HEK293 (cell line): ENCODE data around the gene CROT.

ENCODE experiments used
- BCL11A ChIP-seq: fragments of 450-650 bp; formaldehyde crosslinking; IDR thresholded peaks from 2 replicates; pipeline ENCODE4 v1.5.1; 2016; ENCODE audit warnings: low read depth, missing biosample characterization, missing genetic modification characterization
- EGR2 ChIP-seq: fragments of 450-650 bp; formaldehyde crosslinking; IDR thresholded peaks from 2 replicates; pipeline ENCODE4 v1.5.1; 2016; ENCODE audit warnings: low read depth, missing biosample characterization, missing genetic modification characterization
- GLIS2 ChIP-seq: fragments of 450-650 bp; formaldehyde crosslinking; IDR thresholded peaks from 2 replicates; pipeline ENCODE4 v1.5.1; 2016; ENCODE audit warnings: missing biosample characterization, missing genetic modification characterization
- PRDM1 ChIP-seq: fragments of 450-650 bp; formaldehyde crosslinking; IDR thresholded peaks from 2 replicates; pipeline ENCODE4; 2016; ENCODE audit warnings: missing biosample characterization, missing genetic modification characterization
- SALL2 ChIP-seq: fragments of 450-650 bp; formaldehyde crosslinking; IDR thresholded peaks from 2 replicates; pipeline ENCODE4 v1.5.0; 2017; ENCODE audit warnings: missing biosample characterization, mild to moderate bottlenecking, missing genetic modification characterization, borderline replicate concordance
- YY2 ChIP-seq: fragments of 450-650 bp; formaldehyde crosslinking; IDR thresholded peaks from 2 replicates; pipeline ENCODE4 v1.5.1; 2016; ENCODE audit warnings: missing biosample characterization, missing genetic modification characterization
- ZBTB17 ChIP-seq: fragments of 450-650 bp; formaldehyde crosslinking; IDR thresholded peaks from 2 replicates; pipeline ENCODE4 v1.5.1; 2016; ENCODE audit warnings: missing biosample characterization, missing genetic modification characterization
- ZBTB20 ChIP-seq: fragments of 450-650 bp; formaldehyde crosslinking; IDR thresholded peaks from 2 replicates; pipeline ENCODE4 v1.5.1; 2016; ENCODE audit warnings: missing biosample characterization, missing genetic modification characterization
- ZFP37 ChIP-seq: fragments of 450-650 bp; formaldehyde crosslinking; IDR thresholded peaks from 2 replicates; pipeline ENCODE4 v1.5.1; 2016; ENCODE audit warnings: missing biosample characterization, missing genetic modification characterization
- ZNF133 ChIP-seq: fragments of 450-650 bp; formaldehyde crosslinking; IDR thresholded peaks from 2 replicates; pipeline ENCODE4 v1.5.1; 2016; ENCODE audit warnings: missing biosample characterization, missing genetic modification characterization
- ZNF184 ChIP-seq: fragments of 450-650 bp; IDR thresholded peaks from 2 replicates; pipeline ENCODE4 v1.5.1; 2018; ENCODE audit warnings: missing biosample characterization, mild to moderate bottlenecking, missing genetic modification characterization
- ZNF221 ChIP-seq: fragments of 450-650 bp; formaldehyde crosslinking; IDR thresholded peaks from 2 replicates; pipeline ENCODE4 v1.5.1; 2017; ENCODE audit warnings: missing biosample characterization, missing genetic modification characterization, borderline replicate concordance
- ZNF223 ChIP-seq: fragments of 450-650 bp; formaldehyde crosslinking; IDR thresholded peaks from 2 replicates; pipeline ENCODE4 v1.5.1; 2016; ENCODE audit warnings: missing biosample characterization, missing genetic modification characterization
- ZNF23 ChIP-seq: fragments of 450-650 bp; formaldehyde crosslinking; IDR thresholded peaks from 2 replicates; pipeline ENCODE4 v1.5.1; 2016; ENCODE audit warnings: missing biosample characterization, missing genetic modification characterization, borderline replicate concordance
- ZNF266 ChIP-seq: fragments of 450-650 bp; formaldehyde crosslinking; IDR thresholded peaks from 2 replicates; pipeline ENCODE4 v1.5.1; 2016; ENCODE audit warnings: missing biosample characterization, missing genetic modification characterization, low read depth
- ZNF311 ChIP-seq: fragments of 450-650 bp; formaldehyde crosslinking; IDR thresholded peaks from 2 replicates; pipeline ENCODE4 v1.5.1; 2017; ENCODE audit warnings: missing biosample characterization, missing genetic modification characterization, borderline replicate concordance
- ZNF324 ChIP-seq: fragments of 450-650 bp; formaldehyde crosslinking; IDR thresholded peaks from 2 replicates; pipeline ENCODE4 v1.5.1; 2016; ENCODE audit warnings: missing biosample characterization, missing genetic modification characterization
- ZNF350 ChIP-seq: fragments of 450-650 bp; formaldehyde crosslinking; IDR thresholded peaks from 2 replicates; pipeline ENCODE4 v1.5.0; 2017; ENCODE audit warnings: missing biosample characterization, mild to moderate bottlenecking, missing genetic modification characterization
- ZNF37A ChIP-seq: fragments of 450-650 bp; IDR thresholded peaks from 2 replicates; pipeline ENCODE4 v1.5.1; 2018; ENCODE audit warnings: missing biosample characterization, missing genetic modification characterization
- ZNF426 ChIP-seq: fragments of 450-650 bp; formaldehyde crosslinking; IDR thresholded peaks from 2 replicates; pipeline ENCODE4 v1.5.1; 2017; ENCODE audit warnings: missing biosample characterization, missing genetic modification characterization, mild to moderate bottlenecking, inconsistent platforms, moderate library complexity
- ZNF518A ChIP-seq: fragments of 450-650 bp; formaldehyde crosslinking; conservative IDR thresholded peaks from 2 replicates; pipeline ENCODE4 v1.5.1; 2016; ENCODE audit warnings: low read depth, missing biosample characterization, missing genetic modification characterization
- ZNF521 ChIP-seq: fragments of 450-650 bp; formaldehyde crosslinking; IDR thresholded peaks from 2 replicates; pipeline ENCODE4 v1.5.1; 2017; ENCODE audit warnings: missing biosample characterization, mild to moderate bottlenecking, missing genetic modification characterization
- ZNF558 ChIP-seq: fragments of 450-650 bp; formaldehyde crosslinking; IDR thresholded peaks from 2 replicates; pipeline ENCODE4 v1.5.1; 2016; ENCODE audit warnings: missing biosample characterization, missing genetic modification characterization
- ZNF561 ChIP-seq: fragments of 450-650 bp; IDR thresholded peaks from 2 replicates; pipeline ENCODE4 v1.5.1; 2018; ENCODE audit warnings: missing biosample characterization, missing genetic modification characterization, borderline replicate concordance
- ZNF621 ChIP-seq: fragments of 450-650 bp; formaldehyde crosslinking; IDR thresholded peaks from 2 replicates; pipeline ENCODE4 v1.5.1; 2017; ENCODE audit warnings: missing biosample characterization, missing genetic modification characterization
- ZNF629 ChIP-seq: fragments of 450-650 bp; formaldehyde crosslinking; IDR thresholded peaks from 2 replicates; pipeline ENCODE4 v1.5.1; 2017; ENCODE audit warnings: missing biosample characterization, missing genetic modification characterization
- ZNF670 ChIP-seq: fragments of 450-650 bp; formaldehyde crosslinking; IDR thresholded peaks from 2 replicates; pipeline ENCODE4 v1.5.1; 2016; ENCODE audit warnings: missing biosample characterization, missing genetic modification characterization, low read depth
- ZNF677 ChIP-seq: fragments of 450-650 bp; IDR thresholded peaks from 2 replicates; pipeline ENCODE4 v1.5.0; 2018; ENCODE audit warnings: missing biosample characterization, mild to moderate bottlenecking, missing genetic modification characterization, moderate library complexity
- ZNF701 ChIP-seq: fragments of 450-650 bp; formaldehyde crosslinking; IDR thresholded peaks from 2 replicates; pipeline ENCODE4 v1.5.1; 2016; ENCODE audit warnings: missing biosample characterization, missing genetic modification characterization
- ZNF785 ChIP-seq: fragments of 450-650 bp; formaldehyde crosslinking; IDR thresholded peaks from 2 replicates; pipeline ENCODE4 v1.5.1; 2016; ENCODE audit warnings: missing biosample characterization, missing genetic modification characterization
- ZNF792 ChIP-seq: fragments of 450-650 bp; formaldehyde crosslinking; IDR thresholded peaks from 2 replicates; pipeline ENCODE4 v1.5.1; 2016; ENCODE audit warnings: missing biosample characterization, missing genetic modification characterization
- ZNF830 ChIP-seq: fragments of 450-650 bp; IDR thresholded peaks from 2 replicates; pipeline ENCODE4 v1.5.0; 2018; ENCODE audit warnings: missing biosample characterization, missing genetic modification characterization, low read depth, mild to moderate bottlenecking, moderate library complexity
- ZXDB ChIP-seq: fragments of 450-650 bp; formaldehyde crosslinking; IDR thresholded peaks from 2 replicates; pipeline ENCODE4 v1.5.1; 2016; ENCODE audit warnings: missing biosample characterization, missing genetic modification characterization
- TF ChIP-seq, protein P1 (sequence below): fragments of 450-650 bp; formaldehyde crosslinking; IDR thresholded peaks from 2 replicates; pipeline ENCODE4 v1.5.1; 2016; ENCODE audit warnings: missing biosample characterization, missing genetic modification characterization
- TF ChIP-seq, protein P2 (sequence below): fragments of 450-650 bp; formaldehyde crosslinking; IDR thresholded peaks from 2 replicates; pipeline ENCODE4 v1.5.1; 2016; ENCODE audit warnings: missing biosample characterization, missing genetic modification characterization, borderline replicate concordance

The CROT gene

DNA sequence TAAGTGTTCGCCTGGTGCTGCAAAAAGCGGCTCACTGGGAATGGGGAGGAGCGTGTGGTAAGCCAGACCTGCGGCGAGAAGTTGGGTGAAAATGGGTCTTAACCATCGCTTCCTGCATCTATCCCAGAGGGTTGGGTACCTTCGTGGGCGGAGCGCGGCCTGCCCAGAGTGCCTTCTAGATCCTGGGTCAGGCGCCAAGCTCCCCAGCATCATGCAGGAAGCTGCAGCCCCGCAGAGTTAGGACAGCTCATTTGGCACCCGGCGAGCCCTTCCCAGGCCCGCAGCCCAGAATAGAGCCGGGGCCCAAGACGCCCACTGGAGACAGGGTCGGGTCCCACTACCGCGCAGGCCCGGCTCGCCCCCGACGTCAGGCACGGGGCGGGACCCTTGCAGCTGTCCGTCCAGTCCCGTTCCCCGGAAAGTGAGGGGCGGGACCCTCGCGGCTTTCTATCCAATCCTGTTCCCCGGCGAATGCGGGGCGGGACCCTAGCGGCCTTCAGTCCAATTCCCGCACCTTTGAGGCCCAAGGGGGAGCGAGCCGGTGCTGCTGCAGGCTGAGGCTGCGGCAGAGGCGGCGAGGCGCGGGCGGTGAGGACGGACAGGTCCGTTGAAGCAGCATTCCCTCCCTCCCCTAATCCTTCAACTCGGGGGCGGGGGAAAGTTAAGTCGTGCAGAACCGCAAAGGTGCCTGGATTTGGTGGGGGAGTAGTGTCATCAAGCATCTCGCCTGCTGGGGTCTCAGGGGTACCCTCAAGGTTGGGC lies at the start of gene CROT (continued):
- TF ChIP-seq ZNF629 (tag by site-specific recombination) (no peak), ZNF23 (tag by site-specific recombination) (no peak), ZNF266 (no peak), ZNF133 (no peak), ZNF561 (tag by site-specific recombination) (no peak), YY2 (tag by site-specific recombination) (no peak), ZXDB (tag by site-specific recombination) (peak; percentile 30; the same call in 1 of the 2 replicates), ZNF558 (tag by site-specific recombination) (no peak), ZNF785 (tag by site-specific recombination) (no peak), GLIS2 (tag by site-specific recombination) (peak; percentile 35; the same call in 1 of the 2 replicates), PRDM1 (tag by site-specific recombination) (no peak), ZNF311 (no peak), ZNF426 (no peak), BCL11A (tag by site-specific recombination) (no peak), ZNF223 (tag by site-specific recombination) (no peak), ZNF792 (tag by site-specific recombination) (no peak), ZNF621 (tag by site-specific recombination) (no peak), ZNF670 (no peak), SALL2 (tag by site-specific recombination) (no peak), EGR2 (tag by site-specific recombination) (peak; percentile 63; the same call in 1 of the 2 replicates), ZNF701 (tag by site-specific recombination) (no peak), ZNF830 (no peak), ZBTB17 (tag by site-specific recombination) (peak; percentile 70; the same call in 1 of the 2 replicates), ZBTB20 (tag by site-specific recombination) (peak; percentile 85), ZNF324 (no peak), ZNF350 (tag by site-specific recombination) (no peak), ZNF221 (tag by site-specific recombination) (no peak), ZFP37 (tag by site-specific recombination) (peak; percentile 25; the same call in 1 of the 2 replicates), ZNF184 (tag by site-specific recombination) (no peak), ZNF518A (no peak), ZNF521 (no peak), ZNF37A (tag by site-specific recombination) (no peak), ZNF677 (tag by site-specific recombination) (no peak)
- TF ChIP-seq, protein P1, sequence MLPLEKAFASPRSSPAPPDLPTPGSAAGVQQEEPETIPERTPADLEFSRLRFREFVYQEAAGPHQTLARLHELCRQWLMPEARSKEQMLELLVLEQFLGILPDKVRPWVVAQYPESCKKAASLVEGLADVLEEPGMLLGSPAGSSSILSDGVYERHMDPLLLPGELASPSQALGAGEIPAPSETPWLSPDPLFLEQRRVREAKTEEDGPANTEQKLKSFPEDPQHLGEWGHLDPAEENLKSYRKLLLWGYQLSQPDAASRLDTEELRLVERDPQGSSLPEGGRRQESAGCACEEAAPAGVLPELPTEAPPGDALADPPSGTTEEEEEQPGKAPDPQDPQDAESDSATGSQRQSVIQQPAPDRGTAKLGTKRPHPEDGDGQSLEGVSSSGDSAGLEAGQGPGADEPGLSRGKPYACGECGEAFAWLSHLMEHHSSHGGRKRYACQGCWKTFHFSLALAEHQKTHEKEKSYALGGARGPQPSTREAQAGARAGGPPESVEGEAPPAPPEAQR, result no peak
- TF ChIP-seq, protein P2, sequence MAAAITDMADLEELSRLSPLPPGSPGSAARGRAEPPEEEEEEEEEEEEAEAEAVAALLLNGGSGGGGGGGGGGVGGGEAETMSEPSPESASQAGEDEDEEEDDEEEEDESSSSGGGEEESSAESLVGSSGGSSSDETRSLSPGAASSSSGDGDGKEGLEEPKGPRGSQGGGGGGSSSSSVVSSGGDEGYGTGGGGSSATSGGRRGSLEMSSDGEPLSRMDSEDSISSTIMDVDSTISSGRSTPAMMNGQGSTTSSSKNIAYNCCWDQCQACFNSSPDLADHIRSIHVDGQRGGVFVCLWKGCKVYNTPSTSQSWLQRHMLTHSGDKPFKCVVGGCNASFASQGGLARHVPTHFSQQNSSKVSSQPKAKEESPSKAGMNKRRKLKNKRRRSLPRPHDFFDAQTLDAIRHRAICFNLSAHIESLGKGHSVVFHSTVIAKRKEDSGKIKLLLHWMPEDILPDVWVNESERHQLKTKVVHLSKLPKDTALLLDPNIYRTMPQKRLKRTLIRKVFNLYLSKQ (tag by site-specific recombination), result no peak
